NOMO-1 treated with dmso at 0.1 percent for 144 hours (cell line): ENCODE measurements around the gene KCNIP4.
A peak's percentile ranks its signal among the peaks of the same experiment; 100 is the strongest.

ENCODE experiments used
- DNase-seq: peaks from one replicate; lab custom pipeline; 2025; ENCODE audit not compliant: unreplicated experiment; lab: John Stamatoyannopoulos, UW

The KCNIP4 gene

DNA sequence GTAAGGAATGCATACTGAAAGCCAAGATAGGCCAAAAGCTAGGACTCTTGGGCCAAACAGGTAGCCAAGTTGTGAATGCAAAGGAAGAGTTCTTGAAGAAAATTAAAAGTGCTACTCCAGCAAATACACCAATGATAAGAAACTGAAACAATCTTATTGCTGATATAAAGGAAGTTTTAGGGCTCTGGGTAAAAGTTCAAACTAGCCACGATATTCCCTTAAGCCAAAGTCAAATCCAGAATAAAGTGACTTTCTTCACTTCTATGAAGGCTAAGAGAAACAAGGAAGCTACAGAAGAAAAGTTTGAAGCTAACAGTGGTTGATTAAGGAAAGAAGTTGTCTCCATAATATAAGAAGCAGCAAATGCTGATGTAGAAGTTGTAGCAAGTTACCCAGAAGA, 850.7 kb downstream of the KCNIP4 start:
- DNase-seq = no peak

DNA sequence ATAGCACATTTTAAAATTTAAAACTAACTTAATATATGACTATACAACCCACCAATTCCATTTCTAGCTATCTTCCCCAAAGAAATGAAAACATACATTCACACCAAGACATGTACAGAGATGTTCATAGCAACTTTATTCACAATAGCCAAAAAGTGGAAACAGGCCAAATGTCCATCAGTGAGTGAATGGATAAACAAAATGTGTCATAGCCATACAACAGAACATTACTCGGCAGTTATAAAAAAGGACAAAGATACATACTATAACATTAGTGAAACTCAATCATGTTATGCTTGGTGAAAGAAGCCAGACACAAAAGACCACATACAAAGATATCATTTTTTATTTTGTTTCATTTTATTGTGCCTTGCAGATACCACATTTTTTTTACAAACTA, 851.5 kb downstream of the KCNIP4 start:
- DNase-seq = no peak

DNA sequence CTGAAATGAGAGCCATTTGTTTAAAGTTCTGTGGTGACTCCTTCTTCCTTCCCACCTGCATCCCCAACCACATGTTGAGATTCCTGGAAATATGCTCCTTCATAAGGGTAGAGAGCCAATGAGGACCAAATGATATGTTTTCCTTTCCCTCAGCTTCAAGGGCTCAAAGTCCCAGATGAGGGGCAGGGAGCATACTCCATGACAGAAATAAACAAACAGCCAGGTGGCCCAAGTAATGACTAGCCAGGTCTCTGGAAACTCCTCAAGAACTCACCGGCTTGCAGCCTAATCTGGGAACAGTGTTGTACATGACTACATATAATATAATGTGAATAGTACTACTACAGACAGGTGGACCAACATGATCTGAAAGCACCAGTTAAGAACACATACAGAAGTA, 856.0 kb downstream of the KCNIP4 start:
- no peak for DNase-seq

DNA sequence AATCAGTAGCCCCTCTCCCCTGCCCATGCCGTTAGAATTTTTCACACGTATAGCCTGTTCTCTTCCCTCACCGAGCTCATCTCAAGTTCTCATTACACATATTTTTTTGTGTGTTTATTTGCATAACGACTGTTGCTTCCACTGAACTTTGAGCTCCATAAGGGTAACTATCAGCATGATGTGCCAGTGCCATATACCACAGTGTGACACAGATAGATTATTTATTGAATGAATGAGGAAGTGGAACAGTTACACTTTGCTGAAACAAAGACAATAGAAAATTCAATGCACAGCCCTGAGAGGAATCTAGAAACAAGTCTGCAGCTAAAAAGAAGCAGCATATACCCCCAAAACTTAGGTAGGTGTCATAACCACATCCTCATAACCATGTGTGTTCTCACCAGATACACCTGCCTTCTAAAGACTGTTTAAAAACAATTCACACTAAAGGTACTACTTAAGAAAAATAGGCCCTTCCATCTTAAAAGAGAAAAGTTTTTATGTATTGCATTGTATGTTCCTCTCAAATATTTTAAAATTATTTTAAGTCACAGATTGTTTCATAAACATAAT, 858.4 kb downstream of the KCNIP4 start:
- peak; percentile 75 for DNase-seq

DNA sequence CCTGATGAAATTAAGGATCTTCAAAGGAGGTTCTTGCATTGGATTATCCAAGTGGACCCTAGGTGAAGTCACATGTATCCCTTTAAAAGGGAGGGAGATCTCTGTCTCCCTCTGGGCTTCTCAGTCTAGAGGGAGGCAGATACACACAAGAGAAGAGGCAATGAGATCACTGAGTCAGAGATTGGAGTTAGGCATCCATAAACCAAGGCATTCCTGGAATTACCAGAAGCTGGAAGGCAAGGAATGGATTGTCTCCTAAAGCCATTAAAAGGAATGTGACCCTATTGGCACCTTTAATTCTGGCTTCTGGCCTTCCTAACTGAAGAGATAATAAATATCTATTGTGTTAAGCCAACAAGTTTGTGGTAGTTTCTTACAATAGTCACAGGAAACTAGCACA, 865.2 kb downstream of the KCNIP4 start:
- no peak for DNase-seq

DNA sequence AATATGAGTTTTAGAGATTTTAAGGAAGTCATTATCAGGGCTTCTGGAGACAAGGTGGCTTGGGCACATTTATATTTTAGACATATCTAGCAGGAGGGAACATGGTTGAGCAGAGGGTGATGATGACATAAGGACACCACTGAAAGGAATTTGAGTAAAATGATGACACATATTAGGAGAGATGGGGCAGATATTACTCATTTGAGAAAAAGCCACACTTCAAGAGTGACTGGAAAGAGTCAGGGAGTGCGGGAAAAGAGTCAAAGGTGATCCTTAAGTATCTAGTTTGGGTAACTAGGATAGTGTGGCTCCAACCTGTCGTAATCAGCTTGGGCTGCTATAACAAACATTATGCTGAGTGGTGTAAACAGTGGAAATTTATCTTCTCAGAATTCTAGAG, 870.6 kb downstream of the KCNIP4 start:
- no peak for DNase-seq

DNA sequence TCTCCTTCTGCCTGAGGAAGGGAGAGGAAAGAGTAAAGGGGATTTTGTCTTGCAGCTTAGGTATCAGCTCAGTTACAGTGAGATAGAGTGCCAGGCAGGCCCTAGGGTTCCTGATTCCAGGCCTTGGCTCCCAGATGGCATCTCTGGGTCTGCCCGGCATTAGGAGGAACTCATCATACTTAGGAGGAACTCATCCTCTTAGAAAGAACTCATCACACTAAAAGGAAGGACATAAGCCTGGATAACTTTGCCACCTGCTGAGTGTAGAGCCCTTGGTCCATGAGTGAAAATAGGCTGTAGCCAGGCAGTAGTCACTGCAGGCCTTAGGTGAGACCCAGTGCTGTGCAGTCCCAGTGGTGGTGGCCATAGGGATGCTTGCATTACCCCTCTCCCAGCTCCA, 881.2 kb downstream of the KCNIP4 start:
- DNase-seq = no peak

DNA sequence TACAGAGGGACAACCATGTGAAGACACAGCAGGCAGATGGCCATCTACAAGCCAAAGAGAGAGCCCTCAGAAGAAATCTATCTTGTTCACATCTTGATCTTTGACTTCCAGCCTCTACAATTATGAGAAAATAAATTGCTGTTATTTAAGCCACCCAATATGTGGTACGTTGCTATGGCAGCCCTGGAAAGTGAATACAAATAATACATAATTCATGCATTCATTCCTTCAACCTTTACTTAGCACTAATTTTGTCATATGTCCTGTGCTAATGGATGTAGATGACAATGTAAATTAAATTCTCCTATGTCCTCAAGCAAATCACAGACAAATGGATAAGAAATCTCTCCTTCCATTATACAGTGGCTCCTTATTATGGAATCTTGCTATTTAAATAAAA, 886.7 kb downstream of the KCNIP4 start:
- no peak for DNase-seq

DNA sequence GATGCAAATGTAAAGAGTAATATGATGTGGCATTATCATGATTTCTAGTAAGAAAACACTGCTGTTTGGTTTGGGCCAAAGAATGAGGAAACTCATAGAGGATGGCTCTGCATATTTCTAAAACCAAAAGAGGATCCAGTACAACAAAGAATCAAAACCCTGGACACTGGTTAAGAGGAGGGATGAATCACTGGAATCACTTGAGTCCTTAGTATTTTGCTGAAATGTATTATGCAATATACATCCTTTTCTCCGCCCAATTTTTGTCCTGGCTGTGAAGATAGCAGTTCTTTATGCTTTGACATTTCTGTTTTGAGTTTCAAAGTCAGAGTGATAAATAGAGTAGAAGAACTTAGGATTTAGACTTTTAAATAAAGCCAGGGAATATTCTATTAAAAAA, 902.4 kb downstream of the KCNIP4 start:
- DNase-seq = no peak

DNA sequence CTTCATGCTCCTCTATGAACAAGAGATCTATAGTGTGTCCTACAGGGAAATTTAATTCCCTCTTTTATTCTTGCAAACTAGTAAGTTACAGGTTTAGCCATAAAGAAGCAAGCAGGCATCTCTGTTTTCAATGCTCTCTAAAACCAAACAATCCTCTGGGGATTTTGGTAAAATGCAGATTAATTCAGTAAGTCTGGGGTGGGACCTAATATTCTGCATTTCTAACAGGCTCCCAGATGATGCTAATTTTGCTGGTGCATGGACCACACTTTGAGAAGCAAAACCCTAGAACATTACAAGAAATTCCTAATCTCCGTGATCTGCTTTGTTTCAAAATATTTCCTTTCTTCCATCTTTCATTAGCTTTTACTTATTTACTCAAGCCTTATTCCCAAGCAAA, 903.5 kb downstream of the KCNIP4 start:
- DNase-seq = no peak

DNA sequence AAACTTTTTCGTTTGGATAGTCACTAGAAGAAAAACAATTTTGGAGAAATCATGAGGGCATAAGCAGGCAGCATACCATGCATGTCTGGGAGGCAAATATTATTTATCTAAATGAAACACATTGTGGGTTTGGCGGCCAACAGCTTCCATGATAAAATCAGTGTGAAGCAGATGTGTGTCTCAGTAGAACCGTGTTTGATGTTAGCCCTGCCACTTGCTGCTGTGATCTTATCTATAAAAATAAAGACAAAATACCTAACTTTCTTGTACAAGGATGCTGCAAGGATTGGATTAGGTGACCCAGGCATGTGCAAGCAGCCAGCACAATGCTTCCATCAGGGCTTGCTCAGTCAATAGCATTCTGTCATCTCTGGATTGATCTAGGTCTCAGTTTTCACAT, 906.9 kb downstream of the KCNIP4 start:
- DNase-seq = no peak

DNA sequence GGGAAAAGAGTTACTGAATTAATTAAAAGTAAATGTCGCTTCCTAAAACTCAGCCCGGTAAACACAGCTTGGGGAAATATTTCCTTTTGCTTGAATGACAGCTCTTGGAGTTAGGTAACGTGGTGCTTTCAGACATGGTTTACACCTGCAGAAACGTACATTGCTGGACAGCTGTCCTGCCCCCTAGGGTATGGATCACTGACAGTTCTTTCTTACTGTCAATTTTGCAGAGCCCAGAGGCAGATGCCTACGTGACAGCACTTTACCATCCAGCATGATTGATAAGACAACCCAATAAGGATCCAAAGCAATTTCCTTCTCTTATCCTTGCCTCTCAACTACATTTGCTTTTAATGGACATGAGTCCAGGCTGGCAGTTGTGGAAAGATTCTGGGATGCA, 913.8 kb downstream of the KCNIP4 start:
- no peak for DNase-seq

DNA sequence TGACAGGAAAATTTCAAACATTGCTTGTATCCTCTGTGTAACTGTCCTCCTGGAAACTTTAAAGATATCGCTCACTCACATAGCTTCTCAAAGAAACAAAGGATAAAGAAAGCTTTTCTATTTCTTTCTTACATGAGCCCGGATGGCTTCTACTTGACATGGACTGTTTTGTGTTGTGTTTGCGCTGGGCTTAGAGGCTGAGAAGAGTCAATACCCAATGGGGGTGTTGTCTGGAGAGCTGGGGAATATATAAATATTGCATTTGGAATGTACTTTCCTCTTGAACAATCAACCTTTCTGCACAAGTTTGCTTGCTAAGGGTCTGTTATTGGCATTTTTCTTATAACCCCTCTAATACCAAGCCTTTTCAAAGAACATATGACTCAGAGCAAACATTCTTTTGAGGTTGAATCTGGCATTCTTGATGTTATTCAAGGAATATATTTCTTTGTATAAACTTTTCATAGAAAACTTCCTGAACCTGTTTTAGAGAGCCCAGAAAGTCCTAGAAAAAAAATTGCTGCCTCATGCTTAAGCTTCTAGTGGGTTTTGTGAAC, 916.4 kb downstream of the KCNIP4 start:
- DNase-seq = no peak

DNA sequence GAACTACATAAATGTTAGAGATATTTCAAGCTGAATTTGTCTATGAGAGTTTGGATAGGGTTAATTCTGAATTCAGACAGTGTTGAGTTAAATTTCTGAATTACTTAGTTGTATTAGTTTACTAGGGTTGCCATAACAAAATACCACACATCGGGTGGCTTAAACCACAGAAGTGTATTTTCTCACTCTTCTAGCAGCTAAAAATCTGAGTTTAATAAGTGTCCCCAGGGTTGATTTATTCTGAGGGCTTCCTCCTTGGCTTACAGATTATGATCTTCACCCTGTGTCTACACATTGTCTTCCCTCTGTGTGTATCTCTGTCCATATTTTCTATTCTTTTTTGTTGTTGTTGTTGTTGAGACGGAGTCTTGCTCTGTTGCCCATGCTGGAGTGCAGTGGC, 929.8 kb downstream of the KCNIP4 start:
- no peak for DNase-seq

DNA sequence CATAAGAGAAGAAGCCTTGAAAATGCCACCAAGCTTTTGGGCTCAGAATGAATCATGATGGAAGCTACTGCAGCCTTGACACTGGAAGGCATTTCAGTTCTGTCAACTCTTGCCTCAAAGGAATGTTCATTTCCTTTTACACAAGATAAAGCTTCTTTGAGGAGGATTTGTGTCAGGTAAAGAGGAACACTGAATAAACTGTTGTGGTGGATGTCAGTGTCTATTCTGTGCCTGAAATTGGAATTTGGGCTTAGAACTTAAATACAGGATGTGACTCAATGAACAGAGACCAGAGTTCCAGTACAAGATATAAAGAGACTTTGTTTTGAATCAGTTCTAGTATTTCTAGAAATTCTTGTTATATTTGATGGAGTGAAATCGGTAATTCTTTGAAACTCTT, 935.1 kb downstream of the KCNIP4 start:
- no peak for DNase-seq

DNA sequence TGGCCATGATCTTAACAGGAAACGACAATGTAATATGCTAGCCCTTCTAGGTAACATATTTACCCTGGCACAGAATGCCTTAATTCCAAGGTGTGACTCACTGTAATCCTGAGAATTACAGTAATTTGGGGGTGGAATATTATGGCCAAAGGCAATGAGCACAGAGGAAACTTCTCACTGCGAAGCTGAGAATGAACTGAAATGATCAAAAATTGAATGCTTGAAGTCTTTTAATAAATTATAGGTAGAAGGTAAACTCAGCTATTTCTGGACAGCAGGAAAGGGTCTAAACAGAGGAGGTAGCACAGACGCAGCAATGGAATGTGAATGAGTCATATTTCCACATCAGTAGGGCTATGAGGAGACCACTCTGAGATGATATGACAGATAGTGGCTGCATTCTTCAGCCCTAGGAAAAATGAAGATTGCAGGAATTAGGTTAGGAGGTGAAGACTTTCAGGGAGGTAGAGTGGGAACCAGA, 935.7 kb downstream of the KCNIP4 start:
- no peak for DNase-seq

DNA sequence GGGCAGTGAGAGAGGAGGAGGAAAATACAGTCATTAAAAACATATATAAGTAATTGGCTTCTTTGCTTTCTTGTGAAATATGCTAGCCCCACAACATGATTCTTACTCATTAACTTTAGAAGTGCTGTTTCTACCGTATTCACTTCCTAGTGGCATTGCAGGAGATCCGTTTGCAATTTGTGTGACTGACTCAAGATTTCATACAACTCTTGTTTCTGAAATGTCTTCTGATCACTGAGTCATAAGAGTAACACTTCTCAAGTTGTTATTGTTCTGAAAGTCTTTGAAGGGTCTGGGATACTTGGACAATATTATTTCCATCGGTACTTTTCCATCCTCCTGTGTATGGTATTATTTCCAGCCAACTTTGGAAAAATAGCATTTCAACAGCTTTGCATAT, 937.5 kb downstream of the KCNIP4 start:
- DNase-seq = no peak

DNA sequence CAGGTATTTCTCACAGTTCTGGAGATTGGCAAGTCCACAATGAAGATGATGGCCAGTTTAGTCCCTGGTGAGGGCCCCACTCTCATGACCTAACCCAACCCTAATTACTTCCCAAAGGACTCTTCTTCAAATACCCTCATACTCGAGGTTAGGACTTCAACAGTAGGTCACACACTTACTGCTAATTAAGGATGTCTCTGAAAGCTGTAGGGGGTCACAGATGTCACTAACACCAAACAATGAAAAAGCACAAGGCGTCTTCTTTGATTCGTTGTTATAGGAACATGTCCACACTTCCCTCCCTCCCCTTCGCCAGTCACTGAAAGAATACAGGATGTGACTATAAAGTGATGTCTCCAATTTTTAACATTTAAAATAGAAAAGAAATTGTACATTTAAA, 938.6 kb downstream of the KCNIP4 start:
- no peak for DNase-seq

DNA sequence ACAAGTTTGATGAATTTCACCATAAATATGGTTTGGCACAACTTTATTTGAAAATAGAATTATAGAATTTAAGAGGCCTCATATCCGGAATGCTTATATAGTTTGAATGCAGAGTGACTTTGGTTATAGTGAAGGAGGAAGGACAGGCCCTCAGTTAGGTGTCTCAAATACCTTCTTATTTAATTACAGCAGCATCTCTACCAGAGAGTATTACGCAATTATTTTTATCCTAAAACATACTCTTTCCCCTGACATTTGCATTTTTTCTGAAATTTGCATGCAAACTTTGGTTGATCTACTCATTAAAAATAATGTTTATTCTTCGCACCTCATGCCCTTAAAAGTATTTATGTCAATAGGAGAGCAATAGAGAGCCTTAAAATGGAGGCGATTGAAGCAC, 942.9 kb downstream of the KCNIP4 start:
- DNase-seq = no peak

DNA sequence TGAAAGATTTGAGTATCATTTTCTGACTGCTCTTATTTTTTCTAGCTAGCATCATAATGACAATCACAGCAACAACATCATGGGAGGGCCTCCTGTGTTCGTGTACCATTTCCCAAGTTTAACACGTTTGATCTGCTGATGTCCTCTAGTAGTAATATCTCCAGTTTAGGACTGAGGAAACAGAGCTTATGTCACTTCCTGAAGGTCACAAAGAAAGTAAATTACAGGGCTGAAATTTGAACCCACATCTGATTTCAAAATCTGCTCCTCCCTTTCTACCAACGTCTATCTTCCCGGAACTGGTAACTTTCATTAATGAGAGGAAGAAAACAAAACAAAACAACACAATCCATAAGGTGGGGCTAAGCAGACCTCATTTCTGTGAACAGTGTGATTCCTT, 945.6 kb downstream of the KCNIP4 start:
- DNase-seq = peak; percentile 22

DNA sequence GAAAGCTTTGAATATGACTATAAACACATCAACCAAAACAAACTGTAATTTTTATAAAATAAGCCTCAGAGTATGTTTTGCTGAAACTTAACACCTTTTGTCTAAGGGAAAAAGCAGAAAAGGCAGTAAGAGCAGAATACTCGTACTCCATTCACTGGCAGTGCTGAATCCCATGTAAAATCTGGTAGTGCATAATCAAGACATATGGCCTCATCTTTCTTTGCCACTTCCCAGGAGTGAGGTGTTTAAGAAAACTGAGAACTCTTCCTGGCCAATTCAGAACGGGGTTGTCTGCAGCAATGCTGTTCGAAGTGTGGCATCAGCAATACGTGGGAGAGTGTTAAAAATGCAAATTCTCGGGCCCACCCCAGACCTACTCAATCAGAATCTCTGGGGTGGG, 946.3 kb downstream of the KCNIP4 start:
- no peak for DNase-seq

DNA sequence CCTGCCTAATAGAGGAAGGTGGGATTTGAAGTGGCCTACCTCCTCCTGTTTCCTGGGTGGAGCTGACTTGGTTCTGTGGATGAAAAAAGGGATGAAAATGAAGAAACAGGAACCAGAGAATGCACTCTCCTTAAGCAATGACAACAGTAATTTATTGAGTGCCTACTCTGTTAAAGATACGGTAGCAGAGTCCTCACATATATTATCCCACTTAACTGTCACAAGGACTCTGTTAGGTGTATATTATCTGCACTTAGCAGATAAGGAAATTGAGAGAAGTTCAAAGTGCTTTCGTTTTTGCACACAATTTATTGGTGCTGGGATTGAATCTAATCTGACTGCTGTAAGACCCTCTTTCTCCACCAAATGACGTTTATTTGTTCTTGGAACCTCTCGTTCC, 947.1 kb downstream of the KCNIP4 start:
- DNase-seq = peak; percentile 43

DNA sequence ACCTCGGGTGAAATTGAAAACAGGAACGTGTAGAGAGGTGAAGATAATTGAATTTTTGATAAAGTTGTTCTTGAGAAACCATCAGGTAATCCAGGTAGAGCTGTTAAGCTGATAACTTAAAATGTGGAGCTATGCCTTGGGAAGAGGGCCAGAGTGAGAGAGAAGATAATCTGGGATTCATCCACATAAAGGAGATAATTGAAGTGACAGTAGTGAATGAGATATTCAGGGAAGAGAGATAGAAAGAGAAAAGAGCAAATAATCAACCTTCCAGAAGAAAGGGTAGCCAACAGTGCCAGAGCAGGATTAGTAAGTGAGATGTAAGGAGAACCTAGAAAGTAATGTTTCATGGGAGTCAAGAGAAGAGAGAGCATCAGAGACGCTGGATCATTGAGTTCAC, 950.7 kb downstream of the KCNIP4 start:
- no peak for DNase-seq
